DND-41 (cell line): Measurements from ENCODE around the gene CAMTA2.

ENCODE experiments used
- ATAC-seq: fragments of 200-7000 bp; cut with Tn5 transposase; 3 replicates; pipeline ENCODE4 v1.9.1; 2021; ENCODE audit warnings: low read depth; ENCODE audit not compliant: insufficient read depth
- DNase-seq: peaks from one replicate; pipeline ENCODE4 v3.0.0-alpha.2; 2020
- H2AFZ ChIP-seq: 2 replicates; pipeline ENCODE4 v1.6.0; 2012; ENCODE audit warnings: low read depth, low read length
- H3K27ac ChIP-seq: 2 replicates; pipeline ENCODE4 v1.5.1; 2012; ENCODE audit warnings: low read length, inconsistent platforms
- H3K27me3 ChIP-seq: fragments of 200-600 bp; sonication (generic); 2 replicates; pipeline ENCODE4 v1.6.0; 2012; ENCODE audit warnings: low read length, mild to moderate bottlenecking, inconsistent platforms; ENCODE audit not compliant: insufficient read depth, poor library complexity
- H3K36me3 ChIP-seq: 2 replicates; pipeline ENCODE4 v1.5.1; 2012; ENCODE audit warnings: low read length, inconsistent platforms; ENCODE audit not compliant: insufficient read depth
- H3K4me1 ChIP-seq: 2 replicates; pipeline ENCODE4 v1.5.1; 2012; ENCODE audit warnings: mild to moderate bottlenecking, low read length; ENCODE audit not compliant: insufficient read depth
- H3K4me2 ChIP-seq: 2 replicates; pipeline ENCODE4 v1.6.0; 2012; ENCODE audit warnings: mild to moderate bottlenecking, moderate library complexity, low read length, inconsistent platforms; ENCODE audit not compliant: insufficient read depth
- H3K4me3 ChIP-seq, 2 experiments: fragments of 200-600 bp in 1 of 2; shearing (Covaris generic) in 1 of 2; 2 replicates each; pipeline ENCODE4 v1.5.1; 2012 to 2016; ENCODE audit warnings: inconsistent platforms in 2 of 2, low read length in 2 of 2, mild to moderate bottlenecking in 2 of 2, low read depth in 1 of 2, moderate library complexity in 1 of 2
- H3K79me2 ChIP-seq: 2 replicates; pipeline ENCODE4 v1.6.0; 2012; ENCODE audit warnings: low read length, inconsistent platforms; ENCODE audit not compliant: insufficient read depth
- H3K9ac ChIP-seq: 2 replicates; pipeline ENCODE4 v1.6.0; 2012; ENCODE audit warnings: low read depth, mild to moderate bottlenecking, inconsistent platforms, low read length, moderate library complexity
- H3K9me3 ChIP-seq: 2 replicates; pipeline ENCODE4 v1.5.1; 2012; ENCODE audit warnings: low read length, moderate library complexity, mild to moderate bottlenecking, inconsistent platforms; ENCODE audit not compliant: insufficient read depth, severe bottlenecking
- H4K20me1 ChIP-seq: 2 replicates; pipeline ENCODE4 v1.6.0; 2012; ENCODE audit warnings: low read length; ENCODE audit not compliant: insufficient read depth
- CTCF ChIP-seq: IDR thresholded peaks from 2 replicates; pipeline ENCODE4 v1.5.1; 2012; ENCODE audit warnings: borderline replicate concordance, low read length, moderate library complexity, mild to moderate bottlenecking; ENCODE audit not compliant: poor library complexity, severe bottlenecking; ENCODE audit errors: extremely low read depth
- EZH2 ChIP-seq: IDR thresholded peaks from 3 replicates; pipeline ENCODE4 v1.6.1; 2012; ENCODE audit warnings: borderline replicate concordance, low read depth, mild to moderate bottlenecking, moderate library complexity, low read length, inconsistent platforms; ENCODE audit not compliant: severe bottlenecking

Gene CAMTA2

GRCh38 chr17:5024604-5025003 lies 37.1 kb upstream of the CAMTA2 start:
- Histone ChIP-seq H3K27ac (no peak overlapping the region), H3K4me3 (no peak overlapping the region), H3K36me3 (peaks cover 35% of the 10 kb centered on the region), H3K9ac (no peak overlapping the region), H3K27me3 (no peaks in the 10 kb centered on the region), H3K4me1 (no peaks in the 10 kb centered on the region), H3K79me2 (no peaks in the 10 kb centered on the region), H4K20me1 (no peaks in the 10 kb centered on the region), H3K4me2 (no peak overlapping the region), H2AFZ (no peak overlapping the region), H3K9me3 (no peaks in the 10 kb centered on the region)
- ATAC-seq, result no peak
- DNase-seq, result no peak
- no peak for TF ChIP-seq CTCF
- TF ChIP-seq EZH2, result no peak

DNA sequence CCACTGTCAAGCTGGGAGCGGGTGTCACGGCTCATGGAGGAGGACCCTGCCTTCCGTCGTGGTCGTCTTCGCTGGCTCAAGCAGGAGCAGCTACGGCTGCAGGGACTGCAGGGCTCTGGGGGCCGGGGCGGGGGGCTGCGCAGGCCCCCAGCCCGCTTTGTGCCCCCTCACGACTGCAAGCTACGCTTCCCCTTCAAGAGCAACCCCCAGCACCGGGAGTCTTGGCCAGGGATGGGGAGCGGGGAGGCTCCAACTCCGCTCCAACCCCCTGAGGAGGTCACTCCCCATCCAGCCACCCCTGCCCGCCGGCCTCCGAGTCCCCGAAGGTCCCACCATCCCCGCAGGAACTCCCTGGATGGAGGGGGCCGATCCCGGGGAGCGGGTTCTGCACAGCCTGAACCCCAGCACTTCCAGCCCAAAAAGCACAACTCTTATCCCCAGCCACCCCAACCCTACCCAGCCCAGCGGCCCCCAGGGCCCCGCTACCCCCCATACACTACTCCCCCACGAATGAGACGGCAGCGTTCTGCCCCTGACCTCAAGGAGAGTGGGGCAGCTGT lies 36.2 kb upstream of the CAMTA2 start:
- Histone ChIP-seq H4K20me1 (no peaks in the 10 kb centered on the region), H3K4me1 (no peaks in the 10 kb centered on the region), H3K27me3 (no peaks in the 10 kb centered on the region), H3K27ac (no peak overlapping the region), H3K79me2 (no peaks in the 10 kb centered on the region), H3K4me2 (no peak overlapping the region), H3K36me3 (peaks cover 37% of the 10 kb centered on the region), H2AFZ (no peak overlapping the region), H3K9me3 (no peaks in the 10 kb centered on the region), H3K9ac (no peak overlapping the region), H3K4me3 (no peak overlapping the region)
- TF ChIP-seq CTCF (no peak), EZH2 (no peak)
- no peak for DNase-seq
- ATAC-seq, result no peak

DNA sequence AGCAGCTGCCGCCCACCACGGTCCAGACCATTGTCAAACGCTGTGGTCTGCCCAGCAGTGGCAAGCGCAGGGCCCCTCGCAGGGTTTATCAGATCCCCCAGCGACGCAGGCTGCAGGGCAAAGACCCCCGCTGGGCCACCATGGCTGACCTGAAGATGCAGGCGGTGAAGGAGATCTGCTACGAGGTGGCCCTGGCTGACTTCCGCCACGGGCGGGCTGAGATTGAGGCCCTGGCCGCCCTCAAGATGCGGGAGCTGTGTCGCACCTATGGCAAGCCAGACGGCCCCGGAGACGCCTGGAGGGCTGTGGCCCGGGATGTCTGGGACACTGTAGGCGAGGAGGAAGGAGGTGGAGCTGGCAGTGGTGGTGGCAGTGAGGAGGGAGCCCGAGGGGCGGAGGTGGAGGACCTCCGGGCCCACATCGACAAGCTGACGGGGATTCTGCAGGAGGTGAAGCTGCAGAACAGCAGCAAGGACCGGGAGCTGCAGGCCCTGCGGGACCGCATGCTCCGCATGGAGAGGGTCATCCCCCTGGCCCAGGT lies 34.8 kb upstream of the CAMTA2 start:
- H3K27me3 ChIP-seq, result no peaks in the 10 kb centered on the region
- H3K4me2 ChIP-seq, result no peak overlapping the region
- peaks cover 37% of the 10 kb centered on the region for H3K36me3 ChIP-seq
- DNase-seq, result no peak
- H3K9me3 ChIP-seq, result no peaks in the 10 kb centered on the region
- no peak overlapping the region for H2AFZ ChIP-seq
- no peak overlapping the region for H3K27ac ChIP-seq
- no peaks in the 10 kb centered on the region for H3K4me1 ChIP-seq
- H3K4me3 ChIP-seq, result no peak overlapping the region
- TF ChIP-seq EZH2 (no peak), CTCF (no peak)
- no peaks in the 10 kb centered on the region for H4K20me1 ChIP-seq
- ATAC-seq, result no peak
- H3K9ac ChIP-seq, result no peak overlapping the region
- H3K79me2 ChIP-seq, result no peaks in the 10 kb centered on the region

DNA sequence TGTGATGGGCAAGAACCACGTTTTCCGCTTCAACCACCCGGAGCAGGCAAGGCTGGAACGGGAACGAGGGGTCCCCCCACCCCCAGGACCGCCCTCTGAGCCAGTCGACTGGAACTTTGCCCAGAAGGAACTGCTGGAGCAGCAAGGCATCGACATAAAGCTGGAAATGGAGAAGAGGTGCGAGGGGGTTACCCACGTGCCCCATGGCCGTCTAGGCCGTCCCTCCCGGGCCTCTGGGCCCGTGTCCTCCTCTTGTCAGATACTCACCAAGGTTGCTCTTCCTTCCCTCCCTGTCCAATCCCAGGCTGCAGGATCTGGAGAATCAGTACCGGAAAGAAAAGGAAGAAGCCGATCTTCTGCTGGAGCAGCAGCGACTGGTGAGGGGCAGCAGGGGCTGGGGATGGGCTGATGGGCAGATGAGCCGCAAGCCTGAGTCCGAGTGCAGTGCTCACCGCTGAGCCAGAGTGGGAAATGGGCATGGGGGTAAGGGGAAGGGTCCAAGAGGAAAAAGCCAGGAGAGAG lies 33.1 kb upstream of the CAMTA2 start:
- Histone ChIP-seq H3K27ac (no peak overlapping the region), H3K36me3 (peaks cover 45% of the 10 kb centered on the region), H3K9ac (no peak overlapping the region), H3K4me2 (no peak overlapping the region), H3K79me2 (no peaks in the 10 kb centered on the region), H3K4me3 (no peak overlapping the region), H3K4me1 (no peaks in the 10 kb centered on the region), H4K20me1 (no peaks in the 10 kb centered on the region), H2AFZ (no peak overlapping the region), H3K27me3 (no peaks in the 10 kb centered on the region), H3K9me3 (no peaks in the 10 kb centered on the region)
- no peak for DNase-seq
- TF ChIP-seq CTCF, result no peak
- no peak for ATAC-seq
